ENCODE results near the gene ACOXL.

ACOXL gene

DNA sequence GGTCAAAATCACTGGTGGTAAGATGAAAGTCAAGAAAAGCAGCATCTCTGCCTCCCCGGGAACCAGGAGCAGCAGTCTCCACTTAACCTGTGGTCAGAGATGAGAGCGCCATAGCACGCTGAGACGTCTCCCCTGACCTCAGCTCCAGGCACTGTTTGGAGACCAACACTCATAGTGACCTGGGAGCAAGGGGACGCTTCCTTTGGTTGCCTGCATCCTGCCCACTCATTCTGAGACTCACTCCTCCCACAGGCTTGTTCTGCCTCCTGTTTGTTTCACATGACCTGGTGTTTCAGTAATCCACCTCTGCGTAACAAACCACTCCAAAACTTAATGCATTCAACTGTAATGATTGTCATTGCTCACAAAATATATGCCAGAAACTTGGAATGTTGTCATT lies 139.3 kb downstream of the ACOXL start:
- 92% methylated on average over 6 of the region's 6 CpGs for WGBS
- no peak overlapping the region for H3K9ac ChIP-seq (ENCODE audit: low read depth, low read length)
- no peak overlapping the region for H3K4me3 ChIP-seq (ENCODE audit: low read length)
- H3K36me3 ChIP-seq (ENCODE audit: insufficient read depth, low read length), result no peaks in the 10 kb centered on the region
- no peak overlapping the region for H3K27ac ChIP-seq (ENCODE audit: low read depth, low read length)
- H3K9me3 ChIP-seq (ENCODE audit: insufficient read depth, low read depth, low read length), result no peaks in the 10 kb centered on the region
- peaks cover 18% of the 10 kb centered on the region for H3K4me1 ChIP-seq (ENCODE audit: insufficient read depth, low read length)
- H3K27me3 ChIP-seq (ENCODE audit: insufficient read depth, low read length), result no peaks in the 10 kb centered on the region

DNA sequence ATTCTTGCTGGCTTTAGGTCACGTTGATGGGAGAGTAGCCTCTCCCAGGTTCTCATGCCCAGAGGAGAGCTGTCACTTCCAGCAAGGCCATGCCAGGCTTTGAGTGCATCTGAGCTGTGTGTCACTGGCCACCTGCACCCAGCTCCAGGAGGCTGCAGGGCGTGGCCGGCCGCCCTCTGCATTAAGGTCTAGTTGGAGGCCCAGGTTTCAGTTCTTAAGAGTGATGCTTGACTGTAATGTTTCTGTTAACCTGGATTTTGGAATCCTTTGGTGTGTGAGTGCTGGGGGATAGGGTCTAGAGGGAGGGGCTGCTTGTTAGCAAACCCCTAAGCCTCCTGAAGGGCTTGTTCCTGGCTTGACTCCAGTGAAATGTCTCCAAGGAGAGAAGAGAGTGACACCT lies 140.1 kb downstream of the ACOXL start:
- H3K9me3 ChIP-seq (ENCODE audit: insufficient read depth, low read depth, low read length), result no peaks in the 10 kb centered on the region
- peaks cover 1% of the 10 kb centered on the region; the same call in 1 of the 2 replicates for H3K36me3 ChIP-seq (ENCODE audit: insufficient read depth, low read length)
- no peaks in the 10 kb centered on the region for H3K27me3 ChIP-seq (ENCODE audit: insufficient read depth, low read length)
- H3K4me3 ChIP-seq (ENCODE audit: low read length), result no peak overlapping the region
- no peak overlapping the region for H3K27ac ChIP-seq (ENCODE audit: low read depth, low read length)
- H3K9ac ChIP-seq (ENCODE audit: low read depth, low read length), result no peak overlapping the region
- H3K4me1 ChIP-seq (ENCODE audit: insufficient read depth, low read length), result peaks cover 18% of the 10 kb centered on the region
- 93% methylated on average over 4 of the region's 4 CpGs for WGBS

DNA sequence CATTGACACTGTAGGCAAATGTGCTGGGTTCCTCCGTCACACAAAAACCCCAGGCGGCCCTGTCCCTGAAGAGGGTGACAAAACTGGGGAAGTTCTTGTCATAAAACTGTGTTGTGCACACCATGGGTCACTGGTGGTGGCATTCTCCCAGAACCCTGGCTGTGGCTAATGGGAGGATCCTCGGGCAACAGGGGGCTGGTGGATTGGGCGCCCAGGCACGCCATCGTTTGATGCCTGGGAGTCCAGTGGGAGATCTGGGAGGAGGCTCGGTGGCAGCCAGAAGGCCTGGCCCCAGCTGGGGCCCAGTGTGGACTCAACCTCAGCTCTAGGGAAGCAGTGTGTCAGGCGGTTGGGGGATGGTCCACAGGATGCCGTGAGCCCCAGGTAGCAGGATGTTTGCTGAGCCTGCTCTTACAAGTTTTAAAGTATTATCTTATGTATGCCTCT lies 140.7 kb downstream of the ACOXL start:
- Histone ChIP-seq H3K36me3 (ENCODE audit: insufficient read depth, low read length) (peaks cover 4% of the 10 kb centered on the region; the same call in 1 of the 2 replicates), H3K4me3 (ENCODE audit: low read length) (no peak overlapping the region), H3K27ac (ENCODE audit: low read depth, low read length) (no peak overlapping the region), H3K9me3 (ENCODE audit: insufficient read depth, low read depth, low read length) (no peaks in the 10 kb centered on the region), H3K9ac (ENCODE audit: low read depth, low read length) (no peak overlapping the region), H3K4me1 (ENCODE audit: insufficient read depth, low read length) (peaks cover 18% of the 10 kb centered on the region), H3K27me3 (ENCODE audit: insufficient read depth, low read length) (no peaks in the 10 kb centered on the region)
- WGBS, result 87% methylated on average over 9 of the region's 9 CpGs

DNA sequence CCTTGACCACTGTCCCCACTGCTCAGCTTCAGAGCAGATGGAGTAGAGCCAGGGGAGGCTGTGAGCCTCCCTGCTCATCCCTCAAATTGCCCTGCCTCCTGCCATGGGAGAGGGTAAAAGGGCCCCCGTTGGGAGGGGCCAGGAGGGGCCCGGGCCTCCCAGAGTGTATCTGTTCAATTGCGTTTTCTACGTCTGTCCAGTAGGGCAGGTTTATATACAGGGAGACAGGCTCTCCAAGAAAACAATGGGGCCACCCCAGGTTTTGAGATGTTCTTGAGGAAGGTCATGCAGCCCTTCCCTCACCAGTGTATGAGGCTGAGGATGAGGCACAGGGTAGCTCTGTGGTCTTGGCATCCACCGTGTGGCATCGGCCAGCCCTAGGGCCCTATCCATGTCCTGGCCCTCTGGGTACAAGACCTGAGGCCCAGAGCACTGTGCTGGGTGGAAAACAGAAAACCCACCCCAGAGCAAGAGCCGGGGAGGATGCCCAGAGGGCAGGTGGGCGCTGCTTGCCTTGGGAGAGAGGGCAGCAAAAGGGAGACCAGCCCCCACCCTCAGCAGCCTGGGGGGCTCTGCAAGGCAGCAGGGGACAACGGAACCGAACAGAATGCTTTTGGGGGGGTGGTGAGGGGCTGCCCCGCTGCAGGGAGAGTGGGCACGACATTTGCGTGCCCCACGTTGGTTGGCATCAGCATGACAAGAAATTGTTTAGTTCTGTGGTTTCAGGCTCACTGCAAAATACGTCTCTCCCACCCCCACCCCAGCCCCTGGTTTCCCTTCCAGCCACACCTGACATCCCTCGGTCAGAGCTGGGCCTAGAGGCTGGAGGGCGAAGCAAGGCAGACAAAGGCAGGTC lies 141.5 kb downstream of the ACOXL start:
- Histone ChIP-seq H3K27me3 (ENCODE audit: insufficient read depth, low read length) (no peaks in the 10 kb centered on the region), H3K9ac (ENCODE audit: low read depth, low read length) (no peak overlapping the region), H3K27ac (ENCODE audit: low read depth, low read length) (no peak overlapping the region), H3K36me3 (ENCODE audit: insufficient read depth, low read length) (peaks cover 4% of the 10 kb centered on the region; the same call in 1 of the 2 replicates), H3K4me3 (ENCODE audit: low read length) (no peak overlapping the region), H3K9me3 (ENCODE audit: insufficient read depth, low read depth, low read length) (no peaks in the 10 kb centered on the region), H3K4me1 (ENCODE audit: insufficient read depth, low read length) (peaks cover 18% of the 10 kb centered on the region)
- 91% methylated on average over 17 of the region's 17 CpGs for WGBS

DNA sequence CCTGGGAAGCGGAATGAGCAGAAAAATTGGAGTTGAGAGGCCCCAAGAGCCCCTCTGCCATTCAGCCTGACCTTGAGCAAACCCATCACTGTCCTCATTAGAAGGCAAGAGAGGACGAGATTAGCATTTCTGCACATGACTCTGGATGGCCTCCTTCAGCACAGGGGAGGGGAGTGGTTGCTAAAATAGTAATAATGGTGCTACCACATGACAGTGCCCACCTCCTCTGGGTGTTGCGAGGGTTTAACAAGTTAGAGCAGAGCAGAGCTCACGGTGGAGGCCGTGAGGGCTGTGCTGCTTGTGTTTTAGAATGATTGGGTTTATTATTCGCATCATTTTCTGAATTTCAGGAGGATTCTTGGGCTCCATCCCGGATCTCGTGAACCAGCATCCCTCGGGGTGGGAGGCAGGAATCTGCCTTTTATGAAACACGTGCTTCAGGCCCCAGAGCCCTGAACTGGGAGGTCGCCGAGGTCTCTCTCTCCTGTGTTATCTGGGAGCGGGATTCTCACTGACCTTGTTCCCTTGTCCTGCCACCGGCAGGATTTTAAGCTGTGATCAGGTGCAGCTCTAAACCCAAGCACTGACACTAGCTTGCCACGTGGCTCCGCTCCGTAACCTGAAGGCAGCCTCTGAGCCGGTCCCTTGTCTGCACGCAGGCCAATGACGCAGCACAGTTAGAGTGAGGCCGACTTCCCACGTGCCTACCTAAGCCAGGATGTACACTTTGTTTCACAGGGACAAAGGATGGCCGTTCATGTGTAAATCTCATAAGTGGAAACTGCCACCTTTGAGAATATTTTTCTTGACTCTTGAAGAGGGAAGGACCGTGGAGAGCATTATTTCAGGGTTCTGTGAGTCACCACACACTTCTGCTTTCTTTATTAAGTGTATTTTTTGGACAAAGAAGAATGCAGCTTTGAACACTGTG lies 142.3 kb downstream of the ACOXL start:
- Histone ChIP-seq H3K36me3 (ENCODE audit: insufficient read depth, low read length) (peaks cover 4% of the 10 kb centered on the region; the same call in 1 of the 2 replicates), H3K4me1 (ENCODE audit: insufficient read depth, low read length) (peaks cover 18% of the 10 kb centered on the region), H3K27me3 (ENCODE audit: insufficient read depth, low read length) (no peaks in the 10 kb centered on the region), H3K9me3 (ENCODE audit: insufficient read depth, low read depth, low read length) (no peaks in the 10 kb centered on the region), H3K9ac (ENCODE audit: low read depth, low read length) (no peak overlapping the region), H3K4me3 (ENCODE audit: low read length) (no peak overlapping the region), H3K27ac (ENCODE audit: low read depth, low read length) (no peak overlapping the region; the same call in 1 of the 2 replicates)
- 90% methylated on average over 24 of the region's 24 CpGs for WGBS

DNA sequence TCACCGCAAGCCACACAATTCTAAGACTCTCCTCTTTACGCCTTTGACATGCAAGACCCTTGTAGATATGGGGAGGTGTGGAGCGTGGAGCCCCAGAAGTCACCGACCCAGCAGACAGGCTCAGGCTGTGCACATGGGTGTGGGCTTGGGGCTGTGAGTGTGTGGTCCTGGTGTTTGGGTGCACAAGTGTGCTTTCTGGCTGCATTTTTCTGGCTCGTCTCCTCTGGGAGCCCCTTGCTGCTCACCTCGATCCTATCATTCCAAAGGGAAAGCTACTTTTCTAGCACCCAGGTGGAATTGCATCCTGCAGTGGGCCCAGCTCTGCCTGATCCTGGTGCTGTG lies 143.0 kb downstream of the ACOXL start:
- no peak overlapping the region for H3K4me3 ChIP-seq (ENCODE audit: low read length)
- no peak overlapping the region for H3K27ac ChIP-seq (ENCODE audit: low read depth, low read length)
- H3K27me3 ChIP-seq (ENCODE audit: insufficient read depth, low read length), result no peaks in the 10 kb centered on the region
- H3K9ac ChIP-seq (ENCODE audit: low read depth, low read length), result no peak overlapping the region
- H3K9me3 ChIP-seq (ENCODE audit: insufficient read depth, low read depth, low read length), result no peaks in the 10 kb centered on the region
- H3K36me3 ChIP-seq (ENCODE audit: insufficient read depth, low read length), result peaks cover 4% of the 10 kb centered on the region; the same call in 1 of the 2 replicates
- 89% methylated on average over 5 of the region's 6 CpGs for WGBS
- peaks cover 18% of the 10 kb centered on the region for H3K4me1 ChIP-seq (ENCODE audit: insufficient read depth, low read length)

DNA sequence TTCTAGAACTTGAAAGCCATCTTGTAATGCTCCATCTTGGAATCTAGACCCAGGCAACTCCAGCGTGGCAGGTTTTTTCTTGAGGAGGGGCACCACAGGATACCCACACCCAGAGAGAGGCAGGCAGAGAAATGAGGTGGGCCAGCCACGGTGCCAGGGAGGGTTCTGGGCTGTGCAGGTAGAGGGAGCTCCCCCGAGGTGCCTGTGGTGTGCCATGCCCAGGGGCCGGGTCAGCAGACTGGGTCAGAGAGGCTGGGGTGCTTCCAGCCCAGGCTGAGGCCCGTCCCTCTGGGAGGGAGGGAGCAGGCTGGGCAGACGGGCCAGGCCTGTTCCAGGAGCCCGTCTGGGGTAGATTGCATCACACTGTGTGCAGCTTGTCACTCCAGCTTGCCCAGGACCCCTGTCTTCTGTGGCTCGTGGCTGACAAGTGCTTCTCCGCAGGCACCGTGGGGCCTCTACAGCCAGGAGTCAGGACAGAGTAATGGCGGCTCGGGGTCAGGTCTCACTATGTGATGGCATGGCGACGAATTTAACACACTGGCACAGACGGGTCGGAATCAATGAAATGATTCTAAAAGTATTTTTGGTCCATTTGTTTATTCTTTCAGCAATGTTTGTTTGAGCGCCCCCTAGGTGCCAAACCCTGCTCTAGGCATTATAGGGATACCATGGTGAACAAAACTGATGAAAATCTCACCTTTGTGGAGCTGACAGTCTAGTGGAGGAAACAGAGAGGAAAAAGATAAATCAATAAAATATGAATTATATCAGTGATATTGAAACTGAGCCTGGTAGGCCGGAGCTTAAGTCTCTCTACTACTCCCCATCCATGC lies 144.0 kb downstream of the ACOXL start:
- no peaks in the 10 kb centered on the region for H3K27me3 ChIP-seq (ENCODE audit: insufficient read depth, low read length)

DNA sequence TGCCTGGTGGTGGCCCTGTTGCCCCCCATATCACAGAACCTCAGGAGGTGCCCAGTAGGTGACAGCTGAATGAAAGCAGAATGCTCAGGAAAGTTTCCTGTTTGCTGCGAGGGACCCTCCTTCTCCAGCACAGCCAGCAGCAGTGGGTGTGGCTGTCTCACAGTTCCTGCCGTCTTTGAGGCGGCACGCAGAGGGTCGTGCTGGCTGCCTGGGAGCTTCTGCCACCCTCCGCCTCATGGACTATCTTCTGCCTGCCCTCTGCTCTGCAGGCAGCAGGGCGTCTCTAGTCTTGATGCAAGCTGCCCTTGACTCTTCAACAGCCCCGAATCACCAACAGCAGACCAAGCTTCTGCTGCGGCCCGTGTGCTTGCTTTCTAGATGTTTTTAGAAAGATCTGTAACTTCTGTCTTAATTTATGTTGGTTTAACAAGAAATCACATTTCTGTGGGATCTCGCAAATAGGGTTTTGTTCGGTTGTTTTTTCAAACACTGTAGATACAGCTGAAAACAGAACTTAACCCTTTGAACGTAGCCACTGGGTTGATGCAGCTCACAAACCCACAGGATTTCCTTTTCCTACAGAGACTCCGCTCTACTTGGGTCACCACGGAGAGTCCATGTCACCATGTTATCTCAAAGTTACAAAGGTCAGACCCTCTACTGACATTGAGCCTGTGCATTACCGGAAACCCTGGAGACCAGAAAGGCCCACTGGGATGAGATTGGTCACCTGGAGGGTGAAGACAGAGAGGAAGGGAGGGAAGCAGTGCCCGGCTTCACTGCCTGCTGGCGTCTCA lies 144.9 kb downstream of the ACOXL start:
- WGBS, result 78% methylated on average over 18 of the region's 18 CpGs
- Histone ChIP-seq H3K27ac (ENCODE audit: low read depth, low read length) (no peak overlapping the region), H3K4me3 (ENCODE audit: low read length) (no peak overlapping the region), H3K9me3 (ENCODE audit: insufficient read depth, low read depth, low read length) (0 out of 2 replicates have a peak, but pooled peaks cover 3% of the 10 kb centered on the region), H3K36me3 (ENCODE audit: insufficient read depth, low read length) (peaks cover 4% of the 10 kb centered on the region; the same call in 1 of the 2 replicates), H3K27me3 (ENCODE audit: insufficient read depth, low read length) (no peaks in the 10 kb centered on the region), H3K4me1 (ENCODE audit: insufficient read depth, low read length) (peaks cover 18% of the 10 kb centered on the region), H3K9ac (ENCODE audit: low read depth, low read length) (no peak overlapping the region)

More for the DNA sequence above, 144.0 kb downstream of the ACOXL start:
- no peak overlapping the region for H3K4me3 ChIP-seq (ENCODE audit: low read length)
- peaks cover 18% of the 10 kb centered on the region for H3K4me1 ChIP-seq (ENCODE audit: insufficient read depth, low read length)
- H3K27ac ChIP-seq (ENCODE audit: low read depth, low read length), result no peak overlapping the region
- H3K36me3 ChIP-seq (ENCODE audit: insufficient read depth, low read length), result peaks cover 4% of the 10 kb centered on the region; the same call in 1 of the 2 replicates
- H3K9ac ChIP-seq (ENCODE audit: low read depth, low read length), result no peak overlapping the region
- H3K9me3 ChIP-seq (ENCODE audit: insufficient read depth, low read depth, low read length), result no peaks in the 10 kb centered on the region
- 90% methylated on average over 18 of the region's 18 CpGs for WGBS

DNA sequence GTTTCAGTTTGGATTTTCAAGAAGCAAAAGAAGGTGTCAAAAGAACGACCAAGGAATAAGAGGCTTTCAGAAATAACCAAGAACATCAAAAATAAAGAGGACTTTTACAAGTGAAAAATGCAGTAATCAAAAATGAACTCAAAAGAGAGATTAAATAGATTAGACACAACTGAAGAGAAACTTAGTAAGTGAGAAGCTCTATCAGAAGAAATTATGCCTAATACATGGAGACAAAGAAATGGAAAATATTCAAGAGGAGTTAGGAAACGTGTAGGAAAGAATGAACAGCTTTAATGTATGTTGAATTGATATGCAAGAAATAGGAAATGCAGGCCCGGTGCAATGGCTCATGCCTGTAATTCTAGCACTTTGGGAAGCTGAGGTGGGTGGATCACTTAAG lies 145.8 kb downstream of the ACOXL start:
- Histone ChIP-seq H3K4me1 (ENCODE audit: insufficient read depth, low read length) (peaks cover 12% of the 10 kb centered on the region), H3K27ac (ENCODE audit: low read depth, low read length) (no peak overlapping the region), H3K4me3 (ENCODE audit: low read length) (no peak overlapping the region), H3K36me3 (ENCODE audit: insufficient read depth, low read length) (peaks cover 4% of the 10 kb centered on the region; the same call in 1 of the 2 replicates), H3K27me3 (ENCODE audit: insufficient read depth, low read length) (no peaks in the 10 kb centered on the region), H3K9ac (ENCODE audit: low read depth, low read length) (no peak overlapping the region), H3K9me3 (ENCODE audit: insufficient read depth, low read depth, low read length) (0 out of 2 replicates have a peak, but pooled peaks cover 3% of the 10 kb centered on the region)
- WGBS, result 94% methylated on average over 3 of the region's 3 CpGs

DNA sequence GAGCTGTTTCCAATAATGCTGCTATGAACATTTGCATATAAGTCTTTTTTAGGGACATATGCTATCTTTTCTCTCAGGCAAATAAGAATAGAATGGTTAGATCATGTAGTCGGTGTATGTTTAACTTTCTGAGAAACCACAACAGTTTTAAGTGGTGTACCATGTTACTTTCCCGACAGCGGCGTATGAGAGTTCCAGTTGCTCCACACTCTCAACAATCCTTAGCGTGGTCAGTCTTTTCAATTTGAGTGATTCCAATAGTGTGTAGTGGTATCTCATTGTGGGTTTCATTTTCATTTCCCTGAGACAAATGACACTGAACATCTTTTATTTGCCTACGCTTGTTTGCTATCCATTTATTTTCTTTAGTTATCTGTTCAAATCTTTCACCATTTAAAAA lies 149.5 kb downstream of the ACOXL start:
- Histone ChIP-seq H3K4me3 (ENCODE audit: low read length) (no peak overlapping the region), H3K27ac (ENCODE audit: low read depth, low read length) (no peak overlapping the region), H3K9ac (ENCODE audit: low read depth, low read length) (no peak overlapping the region), H3K36me3 (ENCODE audit: insufficient read depth, low read length) (peaks cover 4% of the 10 kb centered on the region; the same call in 1 of the 2 replicates), H3K9me3 (ENCODE audit: insufficient read depth, low read depth, low read length) (0 out of 2 replicates have a peak, but pooled peaks cover 3% of the 10 kb centered on the region), H3K4me1 (ENCODE audit: insufficient read depth, low read length) (no peaks in the 10 kb centered on the region), H3K27me3 (ENCODE audit: insufficient read depth, low read length) (no peaks in the 10 kb centered on the region)
- WGBS, result 99% methylated on average over 5 of the region's 6 CpGs
